ENCODE measurements around the gene KIAA0930.

The KIAA0930 gene

DNA sequence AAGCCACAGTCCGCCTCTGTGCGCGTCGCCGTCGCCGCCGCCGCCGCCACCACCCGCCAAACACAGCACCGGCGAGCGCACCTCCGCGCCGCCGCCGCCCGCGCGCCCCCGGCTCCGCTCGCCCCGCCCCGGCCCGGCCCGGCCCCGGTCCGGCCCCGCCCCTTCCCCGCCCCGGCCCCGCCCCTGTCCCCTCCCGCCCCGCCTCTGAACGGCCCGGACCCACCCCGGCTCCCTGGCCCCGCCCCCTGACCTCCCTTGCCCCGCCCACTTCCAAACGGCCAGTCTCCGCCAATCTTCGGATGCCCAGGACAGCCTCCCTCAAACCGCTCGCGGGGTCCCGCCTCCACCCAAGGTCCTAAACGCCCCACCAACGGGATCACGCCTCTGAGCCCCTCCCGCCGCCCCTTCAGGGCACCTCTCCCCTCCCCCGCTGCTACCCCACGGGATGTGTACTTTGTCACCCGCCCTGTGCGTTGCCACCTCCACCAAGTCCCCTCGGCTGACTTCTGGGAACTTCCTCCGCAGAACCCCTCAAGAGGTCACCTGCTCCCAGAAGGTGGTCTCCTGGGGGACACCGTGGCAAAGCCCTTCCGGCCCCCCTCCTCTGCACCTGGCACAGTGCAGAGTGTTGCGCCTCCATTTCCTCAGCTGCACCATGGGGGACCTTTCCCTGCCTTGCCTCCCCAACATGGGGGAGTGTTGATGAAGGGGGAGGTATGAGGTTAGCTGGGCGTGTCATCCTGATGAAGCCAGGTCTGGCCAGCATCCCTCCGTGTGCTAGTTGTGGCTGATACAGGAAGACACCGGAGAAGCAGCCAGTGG lies at the start of gene KIAA0930:
Gene KIAA0930, minus strand, starts transcription at position 85 of the 822 bp plus-strand sequence. CDS start 191 bp downstream, outside the sequence.
- in situ Hi-C loops (cut with HindIII; ENCODE audit: low sequenced_read_pairs), result no loop called here

DNA sequence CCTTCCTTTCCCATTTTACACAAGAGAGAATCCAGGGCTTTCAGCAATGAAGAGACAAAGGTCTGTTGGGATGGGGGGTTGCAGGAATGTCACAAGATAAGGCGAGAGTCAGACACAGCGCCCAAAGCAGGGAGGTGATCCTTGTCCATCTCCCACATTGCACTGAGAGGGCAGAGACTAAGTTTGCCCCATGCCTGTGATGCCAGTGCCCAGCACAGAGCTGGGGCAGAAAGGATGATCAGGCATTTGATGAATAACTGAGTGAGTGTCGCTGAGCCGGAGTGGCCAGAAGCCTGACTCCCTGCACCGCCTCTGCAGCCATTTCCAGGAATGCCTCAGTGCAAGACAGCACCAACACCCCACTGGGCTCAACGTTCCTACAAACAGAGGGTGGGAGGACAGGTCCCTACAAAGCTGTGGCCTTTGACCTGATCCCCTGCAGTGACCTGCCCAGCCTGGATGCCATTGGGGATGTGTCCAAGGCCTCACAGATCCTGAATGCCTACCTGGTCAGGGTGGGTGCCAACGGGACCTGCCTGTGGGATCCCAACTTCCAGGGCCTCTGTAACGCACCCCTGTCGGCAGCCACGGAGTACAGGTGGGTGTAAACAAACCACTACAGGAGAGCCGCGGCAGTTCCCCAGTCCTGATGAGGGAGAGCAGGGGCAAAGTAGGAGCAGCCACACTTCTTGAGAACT lies 46.3 kb upstream of the KIAA0930 start:
- in situ Hi-C loops (cut with HindIII; ENCODE audit: low sequenced_read_pairs), result no loop called here

GRCh38 chr22:45285263-45286058 lies 44.8 kb upstream of the KIAA0930 start:
- in situ Hi-C loops (cut with HindIII; ENCODE audit: low sequenced_read_pairs), result no loop called here

DNA sequence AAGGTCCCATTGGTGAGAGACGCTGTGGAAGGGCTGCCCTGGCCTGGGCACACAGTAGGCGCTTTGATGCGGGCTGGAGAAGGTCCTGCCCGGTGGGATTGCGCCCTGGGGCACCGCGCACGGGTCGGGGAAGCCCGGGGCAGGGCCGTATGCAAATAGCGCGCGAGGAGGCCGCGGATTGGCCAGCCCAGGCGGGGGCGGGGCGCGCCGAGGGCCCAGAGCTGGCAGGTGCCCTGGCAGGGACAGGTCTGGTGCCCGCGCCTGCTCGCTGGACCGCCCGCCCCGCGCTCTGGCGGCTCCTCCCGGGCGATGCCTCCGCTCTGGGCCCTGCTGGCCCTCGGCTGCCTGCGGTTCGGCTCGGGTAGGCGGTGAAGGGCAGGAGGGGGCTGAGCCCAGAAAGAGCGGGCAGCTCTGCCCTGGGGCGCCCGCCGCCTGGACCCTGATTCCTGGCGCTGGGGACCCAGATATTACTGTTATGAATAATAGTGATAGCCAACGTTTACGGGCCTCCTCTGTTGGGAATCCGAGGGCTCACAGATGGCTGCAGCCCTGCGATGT lies 44.1 kb upstream of the KIAA0930 start, which contains the start of gene UPK3A:
Gene UPK3A, plus strand, starts transcription at position 245 of the 558 bp plus-strand sequence. Its CDS starts 65 bp downstream, at position 310.
- in situ Hi-C loops (cut with HindIII; ENCODE audit: low sequenced_read_pairs), result no loop called here

DNA sequence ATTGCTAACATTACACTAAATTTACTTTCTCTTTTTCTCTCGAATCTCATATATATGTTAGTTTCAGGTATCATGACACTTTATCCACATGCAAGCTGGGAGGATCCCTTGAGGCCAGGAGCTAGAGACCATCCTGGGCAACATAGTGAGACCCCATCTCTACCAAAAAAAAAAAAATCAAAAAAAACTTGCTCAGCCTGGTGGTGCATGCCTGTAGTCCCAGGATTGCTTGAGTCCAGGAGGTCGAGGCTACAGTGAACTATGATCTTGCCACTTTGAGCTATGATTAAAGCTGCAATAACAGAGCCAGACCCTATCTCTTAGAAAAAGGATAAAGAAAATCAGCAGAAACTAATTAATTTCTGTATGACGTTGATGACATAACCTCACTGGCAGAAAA lies 40.3 kb upstream of the KIAA0930 start:
- in situ Hi-C loops (cut with HindIII; ENCODE audit: low sequenced_read_pairs), result no loop called here

GRCh38 chr22:45280587-45280980 lies 39.9 kb upstream of the KIAA0930 start:
- in situ Hi-C loops (cut with HindIII; ENCODE audit: low sequenced_read_pairs), result no loop called here

- in situ Hi-C loops (cut with HindIII; ENCODE audit: low sequenced_read_pairs), result loop anchor here (10.0 kb wide), 2 partner anchors 157 to 197 kb away; no protein-coding TSS in a partner anchor
Measured at GRCh38 chr22:45278125-45278524, 37.4 kb upstream of the KIAA0930 start.

GRCh38 chr22:45277720-45278119 lies 37.0 kb upstream of the KIAA0930 start:
- in situ Hi-C loops (cut with HindIII; ENCODE audit: low sequenced_read_pairs), result loop anchor here (10.0 kb wide), 2 partner anchors 157 to 197 kb away; no protein-coding TSS in a partner anchor

GRCh38 chr22:45276507-45277105 lies 35.9 kb upstream of the KIAA0930 start:
- in situ Hi-C loops (cut with HindIII; ENCODE audit: low sequenced_read_pairs), result loop anchor here (10.0 kb wide), 2 partner anchors 158 to 198 kb away; no protein-coding TSS in a partner anchor

- in situ Hi-C loops (cut with HindIII; ENCODE audit: low sequenced_read_pairs), result loop anchor here (10.0 kb wide), 2 partner anchors 161 to 201 kb away; no protein-coding TSS in a partner anchor
Measured at GRCh38 chr22:45273452-45274075, 32.9 kb upstream of the KIAA0930 start.

GRCh38 chr22:45272498-45272897 lies 31.8 kb upstream of the KIAA0930 start:
- in situ Hi-C loops (cut with HindIII; ENCODE audit: low sequenced_read_pairs), result loop anchor here (10.0 kb wide), 2 partner anchors 162 to 202 kb away; no protein-coding TSS in a partner anchor

- in situ Hi-C loops (cut with HindIII; ENCODE audit: low sequenced_read_pairs), result loop anchor here (10.0 kb wide), 2 partner anchors 163 to 203 kb away; no protein-coding TSS in a partner anchor
Measured at GRCh38 chr22:45271667-45272201, 31.0 kb upstream of the KIAA0930 start.

DNA sequence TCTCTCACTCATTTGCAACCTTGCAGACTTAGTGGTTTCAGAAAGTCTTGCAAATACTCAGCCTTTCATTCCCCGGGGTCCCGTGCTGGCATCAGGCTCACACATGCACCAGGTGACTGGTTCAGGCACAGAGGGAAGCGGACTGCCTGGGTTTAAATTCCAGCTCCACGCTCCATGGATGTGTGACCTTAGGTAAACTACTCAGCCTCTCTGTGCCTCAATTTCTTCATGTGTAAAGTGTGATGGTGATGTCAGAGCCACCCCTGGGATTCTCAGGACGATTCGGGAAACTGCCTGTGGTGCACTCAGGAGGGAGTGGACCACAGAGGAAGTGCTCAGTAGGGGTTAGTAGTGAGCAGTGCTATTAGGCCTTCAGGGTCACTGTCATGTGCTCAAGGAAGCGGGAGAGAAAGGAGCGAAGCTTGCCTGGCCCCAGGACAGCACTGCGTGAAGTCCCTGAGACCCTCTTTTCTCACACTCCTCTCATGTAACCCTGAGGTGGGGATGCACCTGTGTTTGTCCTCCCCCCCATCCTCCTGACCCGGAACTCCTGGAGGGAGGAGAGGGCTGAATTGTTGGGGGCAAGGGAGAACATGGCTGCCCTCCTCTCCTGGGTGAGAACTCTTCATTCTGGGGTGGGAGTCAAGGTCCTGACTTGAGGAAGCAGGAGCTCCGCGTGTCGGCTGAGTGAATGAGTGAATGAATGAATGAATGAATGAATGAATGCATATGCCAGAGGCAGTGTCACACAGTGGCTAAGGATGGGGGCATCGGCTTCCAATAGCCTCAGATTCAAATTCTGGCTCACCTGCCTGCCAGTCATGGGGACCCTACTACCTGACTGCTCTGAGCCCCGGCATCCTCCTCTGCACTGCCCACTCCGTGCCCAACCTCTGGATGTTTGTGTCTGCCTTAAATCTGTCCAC lies 29.7 kb upstream of the KIAA0930 start:
- in situ Hi-C loops (cut with HindIII; ENCODE audit: low sequenced_read_pairs), result loop anchor here (10.0 kb wide), 2 partner anchors 164 to 204 kb away; no protein-coding TSS in a partner anchor

DNA sequence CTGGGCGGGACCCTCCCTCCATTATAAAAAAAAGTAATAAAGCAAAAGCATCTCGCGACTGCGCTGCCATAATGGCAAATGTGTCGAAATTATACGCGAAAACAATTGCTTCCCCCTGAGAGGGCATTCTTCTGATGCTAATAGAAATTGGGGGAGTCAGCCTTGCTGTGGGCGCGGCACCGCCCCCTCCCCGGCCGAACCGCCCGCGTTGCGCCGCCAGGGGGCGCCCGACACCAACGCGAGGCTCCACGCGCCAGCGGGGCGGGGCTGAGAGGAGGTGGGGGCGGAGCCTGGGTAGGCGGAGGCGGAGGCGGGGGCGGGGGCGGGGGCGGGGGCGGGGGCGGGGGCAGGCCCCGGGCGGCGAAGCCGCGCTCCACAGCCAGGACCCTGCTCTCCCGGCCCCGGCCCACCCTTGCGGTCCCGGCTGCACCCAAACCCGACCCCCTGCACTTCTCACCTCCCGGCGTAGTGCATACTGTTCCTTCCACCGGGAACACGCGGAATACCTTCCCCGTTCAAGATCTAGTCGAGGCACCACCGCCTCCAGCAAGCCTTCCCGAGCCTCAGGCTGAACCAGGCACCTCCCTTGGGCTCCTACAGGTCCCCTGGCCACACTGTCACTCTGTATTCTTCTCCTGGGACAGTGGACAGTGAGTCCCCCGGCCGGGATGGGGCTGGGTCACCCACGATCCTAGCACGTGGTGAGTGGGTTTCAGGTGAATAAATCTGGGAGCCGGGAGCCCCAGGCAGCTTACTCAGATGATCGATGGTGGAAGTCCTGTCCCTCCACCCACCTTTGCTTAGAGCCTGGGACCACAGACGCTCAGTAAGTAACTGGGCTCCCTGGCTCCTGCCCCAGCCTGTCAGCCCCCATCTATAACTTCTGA lies 28.5 kb upstream of the KIAA0930 start:
- in situ Hi-C loops (cut with HindIII; ENCODE audit: low sequenced_read_pairs), result no loop called here

GRCh38 chr22:45268167-45268957 lies 27.7 kb upstream of the KIAA0930 start:
- in situ Hi-C loops (cut with HindIII; ENCODE audit: low sequenced_read_pairs), result no loop called here

GRCh38 chr22:45265535-45265934 lies 24.8 kb upstream of the KIAA0930 start:
- in situ Hi-C loops (cut with HindIII; ENCODE audit: low sequenced_read_pairs), result no loop called here

Measured in DLD1 (cell line).